GM12865 (cell line): Measurements from ENCODE around the gene AP1S2.

Source experiments
- DNase-seq: peaks from one replicate; pipeline ENCODE4 v3.0.0; 2010; ENCODE audit warnings: low read depth
- H3K4me3 ChIP-seq: 2 replicates; pipeline ENCODE4 v1.5.1; 2011; ENCODE audit warnings: mild to moderate bottlenecking, low read depth, low read length, control low read depth
- CTCF ChIP-seq: IDR thresholded peaks from 2 replicates; pipeline ENCODE4 v1.5.1; 2011; ENCODE audit warnings: low read length, control low read depth, low read depth, inconsistent platforms; ENCODE audit not compliant: insufficient read depth; ENCODE audit errors: missing control alignments

The AP1S2 gene

DNA sequence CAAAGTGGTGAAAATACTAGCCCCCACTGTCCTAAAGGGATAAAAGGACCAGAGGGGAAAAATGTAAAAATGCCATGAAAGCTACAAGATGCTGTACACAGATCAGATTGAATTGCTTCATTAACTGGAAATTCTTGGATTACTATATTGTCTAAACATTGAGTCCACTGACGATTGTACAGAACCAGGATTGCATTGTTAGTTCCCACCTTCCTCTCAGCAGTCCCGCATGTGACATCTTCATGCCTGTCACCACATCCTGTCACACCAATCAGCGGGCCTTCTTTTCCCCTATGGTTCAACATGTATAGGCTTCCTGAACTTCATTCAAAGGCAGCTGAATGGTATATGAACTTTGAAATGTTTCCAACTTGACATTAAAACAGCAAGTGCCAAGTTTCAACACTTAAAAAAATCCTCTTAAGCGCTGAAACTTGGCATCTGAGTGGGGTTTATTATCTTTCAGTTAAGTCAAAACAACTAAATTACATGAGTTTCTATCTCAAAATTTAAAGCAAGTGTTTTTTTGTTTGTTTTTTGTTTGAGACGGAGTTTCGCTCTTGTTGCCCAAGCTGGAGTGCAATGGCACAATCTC, 39.7 kb downstream of the AP1S2 start:
- TF ChIP-seq CTCF, result no peak
- DNase-seq, result no peak
- no peak overlapping the region for H3K4me3 ChIP-seq

DNA sequence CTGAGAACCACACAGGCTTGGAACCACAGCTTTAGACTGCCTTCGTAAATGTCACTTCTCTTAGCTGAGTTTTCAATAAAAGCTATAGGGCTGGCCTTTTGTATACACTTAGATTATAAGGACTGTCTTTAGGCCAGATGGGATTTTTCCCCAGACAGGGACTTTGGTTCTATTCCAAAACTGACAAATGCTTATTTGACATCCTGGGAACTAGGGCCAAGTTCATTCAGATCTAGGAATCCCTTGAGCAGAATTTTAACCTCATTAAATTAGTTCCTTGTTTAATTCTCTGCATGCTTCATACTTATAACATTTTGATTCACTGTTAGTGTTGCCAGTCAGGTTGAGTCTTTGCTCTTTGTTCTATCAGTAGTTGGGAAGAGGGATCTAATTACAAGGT, 41.2 kb downstream of the AP1S2 start:
- no peak for DNase-seq
- no peak for TF ChIP-seq CTCF
- H3K4me3 ChIP-seq, result no peak overlapping the region

DNA sequence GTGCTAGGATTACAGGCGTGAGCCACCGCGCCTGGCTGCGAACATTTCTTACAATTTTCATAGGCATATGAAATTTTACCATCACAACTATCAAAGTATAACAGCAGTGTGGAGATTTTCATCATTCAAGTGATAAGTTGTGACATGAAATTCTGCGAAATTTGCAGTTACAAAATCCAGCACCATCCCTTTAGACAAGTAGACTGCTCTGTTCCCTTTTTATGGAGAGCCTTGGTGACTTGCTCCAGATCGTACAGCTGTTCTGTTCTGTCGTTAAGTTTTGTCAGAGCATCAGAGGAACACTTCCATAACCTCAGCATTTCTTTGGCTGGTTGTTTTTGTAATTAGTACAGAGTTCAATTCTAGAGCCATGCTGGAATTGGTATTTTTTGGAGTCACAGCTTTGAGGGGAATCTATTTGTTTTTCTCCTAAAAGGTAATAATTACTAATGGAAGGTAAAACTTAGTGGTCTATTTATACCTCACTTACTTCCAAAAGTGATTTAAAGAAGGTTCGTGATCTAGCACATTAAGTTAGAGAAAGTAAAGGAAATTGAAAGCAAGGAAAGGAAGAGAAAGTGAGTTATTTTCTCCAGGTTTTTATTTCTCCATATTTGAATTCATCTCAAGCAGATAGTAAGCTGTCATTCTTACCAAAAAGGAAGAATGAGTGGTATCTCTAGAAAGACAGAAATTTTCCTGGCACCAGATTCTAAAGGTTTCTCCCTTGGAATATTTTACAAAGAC, 42.2 kb downstream of the AP1S2 start:
- H3K4me3 ChIP-seq, result no peak overlapping the region
- TF ChIP-seq CTCF, result no peak

DNA sequence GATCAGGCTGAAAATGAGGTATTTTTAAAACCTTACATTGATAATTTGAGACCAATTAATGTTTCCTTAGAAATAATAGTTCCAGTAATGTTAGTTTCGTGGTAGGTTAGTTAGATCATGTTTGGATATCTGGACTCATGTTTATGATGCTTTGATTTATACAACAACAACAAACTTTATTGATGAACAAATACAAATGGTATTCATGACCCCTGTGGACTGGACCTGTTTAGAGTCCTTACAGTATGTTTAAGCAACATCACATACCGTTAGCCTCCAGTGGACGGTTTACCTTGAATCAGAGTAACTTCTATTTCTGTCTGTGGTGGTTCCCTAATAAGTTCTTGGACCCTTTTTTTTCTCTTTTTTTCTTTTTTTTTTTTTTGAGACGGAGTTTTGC, 46.4 kb downstream of the AP1S2 start:
- no peak for TF ChIP-seq CTCF
- H3K4me3 ChIP-seq, result no peak overlapping the region
- DNase-seq, result no peak

More for the DNA sequence above, 42.2 kb downstream of the AP1S2 start:
- DNase-seq, result no peak

GRCh38 chrX:15804563-15804962, 50.0 kb downstream of the AP1S2 start:
- TF ChIP-seq CTCF, result no peak

DNA sequence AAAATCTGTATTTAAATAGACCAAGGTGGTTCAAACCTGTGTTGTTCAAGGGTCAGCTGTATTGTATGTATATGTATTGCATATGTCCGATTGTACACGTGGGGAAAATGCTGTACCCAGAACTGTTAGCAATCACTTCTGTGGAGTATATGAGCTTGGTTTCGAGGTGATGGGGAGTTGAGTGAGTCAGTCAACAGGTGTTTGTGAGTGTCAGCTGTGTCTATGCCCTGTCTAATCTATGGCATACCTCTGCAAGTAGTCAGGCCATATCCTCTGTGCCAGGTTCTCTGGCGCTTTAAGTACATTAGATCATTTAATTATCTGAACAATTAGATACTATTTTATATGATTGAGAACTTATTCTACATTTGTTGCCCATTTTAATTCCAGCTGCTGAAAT, 56.9 kb downstream of the AP1S2 start:
- no peak overlapping the region for H3K4me3 ChIP-seq
- no peak for TF ChIP-seq CTCF
- no peak for DNase-seq

More at GRCh38 chrX:15804563-15804962, 50.0 kb downstream of the AP1S2 start:
- H3K4me3 ChIP-seq, result no peak overlapping the region
- no peak for DNase-seq
